Stimulated activated CD4-positive, alpha-beta T cell treated with anti-CD3 and anti-CD28 coated beads, Interleukin-2, amount 100 ng/mL, for 48 hours (primary cell): ENCODE results near the gene STATH.
"Not testable (repeated sequence)": the region's sequence is repeated elsewhere in the genome, so short reads cannot be mapped to it uniquely, and the experiment has no call there.

ENCODE experiments used
- DNase-seq, 2 donors: peaks; one replicate each; pipeline ENCODE4 v3.0.0-alpha.2; 2020

STATH gene

GRCh38 chr4:69995526-69996016, at the start of gene STATH:
Gene STATH, plus strand, starts transcription at chr4:69995966. Its CDS starts 2,472 bp downstream, at chr4:69998438.
- DNase-seq: no peak

DNA sequence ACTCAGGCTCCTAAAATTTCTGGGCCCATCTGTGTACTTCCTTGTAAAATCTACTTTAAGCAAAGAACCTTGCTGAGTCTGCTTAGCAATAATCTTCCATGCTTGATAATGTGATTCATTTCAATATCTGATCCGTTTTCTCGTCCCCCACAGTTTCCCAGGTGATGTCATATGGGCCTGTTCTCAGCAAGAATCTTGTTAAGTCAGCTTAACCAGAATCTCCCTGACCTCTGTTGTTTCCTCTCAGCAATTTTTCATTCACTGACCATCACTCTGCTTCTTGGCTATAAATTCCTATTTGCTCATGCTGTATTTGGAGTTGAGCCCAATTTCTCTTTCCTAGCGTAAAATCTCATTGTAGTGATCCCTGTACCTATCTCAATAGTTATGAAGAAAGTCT, 44.2 kb upstream of the STATH start:
- DNase-seq: no peak

DNA sequence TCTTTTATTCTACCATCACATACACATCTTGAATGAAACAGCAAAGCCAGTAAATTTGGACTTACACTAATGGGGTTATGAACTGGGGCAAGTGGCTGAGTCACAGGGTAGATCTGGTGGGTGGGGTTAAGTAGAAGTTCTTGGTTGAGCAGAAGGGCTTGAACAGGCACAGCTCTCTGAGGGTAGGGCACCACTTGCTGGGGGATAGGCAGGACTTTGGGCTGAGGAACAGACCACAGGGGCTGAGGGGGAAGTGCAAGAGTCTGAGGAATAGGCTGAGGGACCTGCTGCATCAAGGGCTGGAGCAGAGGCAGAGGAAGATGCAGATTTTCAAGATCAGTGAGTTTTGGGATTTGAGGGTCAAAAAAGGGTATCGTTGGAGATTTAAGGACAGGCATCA, 38.6 kb upstream of the STATH start:
- DNase-seq: no peak

- DNase-seq: no peak
Observed at GRCh38 chr4:69965628-69966027, 30.1 kb upstream of the STATH start, which contains the start of gene CSN2. Gene CSN2, minus strand, starts transcription at chr4:69965728. Its CDS starts 4,733 bp downstream, at chr4:69960995.

DNA sequence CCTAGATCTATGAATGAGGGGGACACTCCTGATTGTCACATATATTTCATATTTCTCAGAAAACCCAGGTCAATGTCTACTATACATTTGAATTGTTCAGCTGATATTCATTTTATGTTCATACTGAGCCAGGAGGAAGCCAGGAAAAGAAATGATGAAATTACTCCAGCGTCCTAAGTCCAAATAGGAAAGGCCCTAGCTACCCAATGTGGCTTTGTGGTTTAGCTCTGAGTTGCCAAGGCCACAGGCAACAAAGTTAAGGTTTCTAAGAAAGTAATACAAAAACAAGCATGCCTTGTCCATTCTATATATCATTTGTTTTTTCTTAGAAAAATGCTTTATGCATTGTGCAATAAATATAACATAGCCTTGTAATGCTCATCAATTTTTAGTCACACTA, 25.7 kb upstream of the STATH start:
- DNase-seq: no peak

GRCh38 chr4:69974631-69975030, 21.1 kb upstream of the STATH start:
- DNase-seq: no peak

DNA sequence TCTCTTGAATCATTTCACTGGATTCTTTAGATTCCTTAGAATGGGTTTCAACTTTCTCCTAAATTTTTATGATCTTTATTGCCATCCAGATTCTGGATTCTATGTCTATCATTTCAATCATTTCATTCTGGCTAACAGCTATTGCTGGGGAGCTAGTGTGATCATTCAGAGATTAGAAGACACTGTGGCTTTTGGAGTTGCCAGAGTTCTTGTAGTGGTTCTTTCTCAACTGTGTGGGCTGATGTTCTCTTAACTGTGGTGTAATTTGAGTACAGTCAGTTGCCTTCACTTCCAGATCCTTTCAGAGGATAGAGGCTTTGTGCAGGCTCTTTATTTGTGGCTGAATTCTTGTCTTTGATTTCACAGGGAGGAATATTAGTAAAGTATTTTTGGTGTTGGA, 18.2 kb upstream of the STATH start:
- DNase-seq: no peak

DNA sequence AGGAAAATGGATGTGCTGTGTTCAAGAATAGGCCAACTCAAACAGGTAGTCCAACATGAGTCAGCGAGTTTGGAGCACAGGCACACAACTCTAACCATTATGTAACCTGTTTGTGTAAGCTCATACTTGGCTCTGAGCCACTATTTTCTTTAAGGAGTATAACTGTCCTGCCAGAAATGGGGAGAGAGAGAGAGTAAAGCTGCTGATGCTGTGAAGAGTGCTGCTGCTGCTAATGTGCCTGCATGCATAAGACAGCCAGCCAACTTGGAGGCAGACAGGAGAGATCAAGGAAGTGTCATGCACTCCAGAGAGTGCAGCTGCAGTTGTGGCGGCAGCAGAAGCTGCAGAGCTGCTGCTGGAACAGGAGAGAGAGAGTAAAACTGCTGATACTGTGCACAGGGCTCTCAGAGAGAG, 11.7 kb upstream of the STATH start:
- DNase-seq: no peak

GRCh38 chr4:69986663-69987062, 9.1 kb upstream of the STATH start:
- no peak for DNase-seq

GRCh38 chr4:69991016-69991415, 4.8 kb upstream of the STATH start:
- no peak for DNase-seq

GRCh38 chr4:69994782-69995181, 984 bp upstream of the STATH start:
- no peak for DNase-seq

DNA sequence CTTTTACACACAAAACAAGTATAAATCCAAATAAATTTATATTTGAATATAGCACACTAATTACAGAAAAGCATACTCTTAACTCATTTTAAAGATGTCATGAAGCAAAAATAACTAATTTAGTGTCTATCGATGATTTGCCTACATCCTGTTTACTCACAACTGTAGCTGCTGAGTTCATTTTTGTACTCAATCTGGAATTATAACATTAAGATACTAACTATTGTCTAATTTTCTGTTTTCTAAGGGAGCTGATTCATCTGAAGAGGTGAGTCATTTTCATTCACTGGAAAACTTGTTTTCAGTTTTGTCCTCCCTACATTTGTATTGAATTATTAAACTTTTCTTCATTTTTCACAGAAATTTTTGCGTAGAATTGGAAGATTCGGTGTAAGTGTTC, 3.7 kb downstream of the STATH start:
- DNase-seq: no peak

- DNase-seq: no peak
Observed at GRCh38 chr4:70000711-70001110, 4.9 kb downstream of the STATH start.

GRCh38 chr4:70002507-70002906, 6.7 kb downstream of the STATH start:
- no peak for DNase-seq

- no peak for DNase-seq
Observed at GRCh38 chr4:70008771-70009170, 13.0 kb downstream of the STATH start.

DNA sequence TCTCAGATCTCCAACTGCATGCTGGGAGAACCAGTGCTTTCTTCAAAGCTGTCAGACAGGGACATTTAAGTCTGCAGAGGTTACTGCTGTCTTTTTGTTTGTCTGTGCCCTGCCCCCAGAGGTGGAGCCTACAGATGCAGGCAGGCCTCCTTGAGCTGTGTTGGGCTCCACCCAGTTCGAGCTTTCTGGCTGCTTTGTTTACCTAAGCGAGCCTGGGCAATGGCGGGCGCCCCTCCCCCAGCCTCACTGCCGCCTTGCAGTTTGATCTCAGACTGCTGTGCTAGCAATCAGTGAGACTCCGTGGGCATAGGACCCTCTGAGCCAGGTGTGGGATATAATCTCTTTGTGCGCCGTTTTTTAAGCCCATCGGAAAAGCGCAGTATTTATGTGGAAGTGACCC, 23.2 kb downstream of the STATH start:
- not testable (repeated sequence) for DNase-seq

DNA sequence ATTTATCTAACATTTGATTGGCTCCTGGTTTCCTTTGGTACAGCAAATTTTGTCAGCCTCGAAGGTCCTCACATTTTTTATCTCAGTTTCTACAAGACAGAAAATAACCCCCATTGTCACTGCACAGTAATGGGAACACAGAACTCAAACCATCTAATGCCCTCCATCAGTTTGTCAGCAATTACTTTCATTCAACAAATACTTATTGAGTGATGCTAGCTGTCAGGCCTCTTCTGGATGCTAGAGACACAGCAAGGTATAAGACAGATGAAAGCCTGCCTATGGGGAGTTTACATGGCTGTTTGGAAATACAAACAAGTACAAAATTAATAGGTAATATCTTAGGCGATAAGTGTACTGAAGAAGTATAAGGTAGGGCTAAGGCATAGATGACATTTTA, 27.5 kb downstream of the STATH start:
- no peak for DNase-seq

- DNase-seq: no peak
Observed at GRCh38 chr4:70027011-70027410, 31.2 kb downstream of the STATH start.

DNA sequence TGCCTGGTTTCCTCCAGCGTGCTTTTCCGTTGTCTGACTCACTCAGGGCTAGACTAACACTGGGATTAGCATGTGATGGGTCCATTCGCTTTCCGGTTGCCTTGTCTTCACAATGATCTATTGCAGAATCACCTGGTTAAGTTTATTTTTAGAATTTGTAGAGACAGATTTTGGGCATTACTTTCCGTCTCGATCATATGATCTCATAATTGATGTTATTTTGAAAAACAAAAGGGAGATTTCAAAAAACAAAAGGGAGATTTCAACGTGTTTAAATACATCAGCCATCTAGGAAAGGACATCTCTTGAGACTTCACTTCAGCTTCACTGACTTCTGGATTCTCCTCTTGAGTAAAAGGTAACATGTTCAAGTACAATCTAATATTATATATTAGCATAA, 32.4 kb downstream of the STATH start, which contains the start of gene HTN3:
HTN3 (plus strand) TSS at position 301 of the 400 bp plus-strand sequence. CDS start 2,282 bp downstream, outside the sequence.
- not testable (repeated sequence) for DNase-seq

DNA sequence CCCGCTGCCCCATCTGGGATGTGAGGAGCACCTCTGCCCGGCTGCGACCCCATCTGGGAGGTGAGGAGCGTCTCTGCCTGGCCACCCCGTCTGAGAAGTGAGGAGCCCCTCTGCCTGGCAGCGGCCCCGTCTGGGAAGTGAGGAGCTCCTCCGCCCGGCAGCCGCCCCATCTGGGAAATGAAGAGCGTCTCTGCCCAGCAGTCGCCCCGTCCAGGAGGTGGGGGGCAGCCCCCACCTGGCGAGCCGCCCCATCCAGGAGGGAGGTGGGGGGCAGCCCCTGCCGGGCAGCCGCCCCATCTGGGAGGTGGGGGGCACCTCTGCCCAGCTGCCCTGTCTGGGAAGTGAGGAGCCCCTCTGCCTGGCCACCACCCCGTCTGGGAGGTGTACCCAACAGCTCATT, 41.8 kb downstream of the STATH start:
- DNase-seq: not testable (repeated sequence)

DNA sequence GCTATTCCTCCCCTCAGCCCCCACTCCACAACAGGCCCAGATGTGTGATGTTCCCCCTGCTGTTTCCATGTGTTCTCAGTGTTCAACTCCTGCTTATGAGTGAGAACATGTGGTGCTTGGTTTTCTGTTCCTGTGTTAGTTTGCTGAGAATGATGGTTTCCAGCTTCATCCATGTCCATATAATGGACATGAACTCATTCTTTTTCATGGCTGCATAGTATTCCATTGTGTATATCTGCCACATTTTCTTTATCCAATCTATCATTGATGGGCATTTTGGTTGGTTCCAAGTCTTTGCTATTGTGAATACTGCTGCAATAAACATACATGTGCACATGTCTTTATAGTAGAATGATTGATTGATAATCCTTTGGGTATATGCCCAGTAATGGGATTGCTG, 44.2 kb downstream of the STATH start:
- not testable (repeated sequence) for DNase-seq

- DNase-seq: no peak
Observed at GRCh38 chr4:70041652-70042286, 46.0 kb downstream of the STATH start.

- DNase-seq: not testable (repeated sequence)
Observed at GRCh38 chr4:70050138-70050537, 54.4 kb downstream of the STATH start, which contains the start of gene HTN1. Gene HTN1, plus strand, starts transcription at chr4:70050438. Its CDS starts 2,639 bp downstream, at chr4:70053077.
